Ectodermal cell (in vitro differentiated cells): ENCODE results near the gene RAPGEF1.

ENCODE experiments used
- H3K27ac ChIP-seq: 2 replicates; pipeline ENCODE4 v1.7.0; 2013; ENCODE audit warnings: mild to moderate bottlenecking, low read depth, low read length; ENCODE audit not compliant: insufficient read depth, poor library complexity, severe bottlenecking
- H3K27me3 ChIP-seq: 2 replicates; pipeline ENCODE4 v1.7.0; 2013; ENCODE audit warnings: mild to moderate bottlenecking, low read length; ENCODE audit not compliant: insufficient read depth, control insufficient read depth, poor library complexity, severe bottlenecking
- H3K36me3 ChIP-seq: one replicate; pipeline ENCODE4 v1.7.0; 2013; ENCODE audit warnings: low read length; ENCODE audit not compliant: control insufficient read depth, insufficient read depth
- H3K4me1 ChIP-seq: one replicate; pipeline ENCODE4 v1.7.0; 2013; ENCODE audit warnings: low read length; ENCODE audit not compliant: control insufficient read depth, insufficient read depth
- H3K4me3 ChIP-seq: 2 replicates; pipeline ENCODE4 v1.7.0; 2013; ENCODE audit warnings: low read depth, low read length, control low read depth; ENCODE audit not compliant: insufficient read depth
- H3K9me3 ChIP-seq: 2 replicates; pipeline ENCODE4 v1.7.0; 2013; ENCODE audit warnings: mild to moderate bottlenecking, low read length, moderate library complexity; ENCODE audit not compliant: control insufficient read depth
- WGBS, 2 experiments: methylation state at CpG; one replicate each; pipeline ENCODE4 v1.1.7; 2013; ENCODE audit warnings: missing lambda C conversion rate in 2 of 2; 5-methylcytosine and 5-hydroxymethylcytosine counted together

RAPGEF1 gene

GRCh38 chr9:131583337-131583645, 156.6 kb downstream of the RAPGEF1 start:
- H3K36me3 ChIP-seq = peaks cover 10% of the 10 kb centered on the region
- H3K27me3 ChIP-seq = no peaks in the 10 kb centered on the region
- H3K4me3 ChIP-seq = no peak overlapping the region
- H3K4me1 ChIP-seq = no peaks in the 10 kb centered on the region
- no peak overlapping the region for H3K27ac ChIP-seq
- WGBS, 2 experiments = 91 to 93% methylated on average over 5 of the region's 5 CpGs
- H3K9me3 ChIP-seq = no peaks in the 10 kb centered on the region

DNA sequence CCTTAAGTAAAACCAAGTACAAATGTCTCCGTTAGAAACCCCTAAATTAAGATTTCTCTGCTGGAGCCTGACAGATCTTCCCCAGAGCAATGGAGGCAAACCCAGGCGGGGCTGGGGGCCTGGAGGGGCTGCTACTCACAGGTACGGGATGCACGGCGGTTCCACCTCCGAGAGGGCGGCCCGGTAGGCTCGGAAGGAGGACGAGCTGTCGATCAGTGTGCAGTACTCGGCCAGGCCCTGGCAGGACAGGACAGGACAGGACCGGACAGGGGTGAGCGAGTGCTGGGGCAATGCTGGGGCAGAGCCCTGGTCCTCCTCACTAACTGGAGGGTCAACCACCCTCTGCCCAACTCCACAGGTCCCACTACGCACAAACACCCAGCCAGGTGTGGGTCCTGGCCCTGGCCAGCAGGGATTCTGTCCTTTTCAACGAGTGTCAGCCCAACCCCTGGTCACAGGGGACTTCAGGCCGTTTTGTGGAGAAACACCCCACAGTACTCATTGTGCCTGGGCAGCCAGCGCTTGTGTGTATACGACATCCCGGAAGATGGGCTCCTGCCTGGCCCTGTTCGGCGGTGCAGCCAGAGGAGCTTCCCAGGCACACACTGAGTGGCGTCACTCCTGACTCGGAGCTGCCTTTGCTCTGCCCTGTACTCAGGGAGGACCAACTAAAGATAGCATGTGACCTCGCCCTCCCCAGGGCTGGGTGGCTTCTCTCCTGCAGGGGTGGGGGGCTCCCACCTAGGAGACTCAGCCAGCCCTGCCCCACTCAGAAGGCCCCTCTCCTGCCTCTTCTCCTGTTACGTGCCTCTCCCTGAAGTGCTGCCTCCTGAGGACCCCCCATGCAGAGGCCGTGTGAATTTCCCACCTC, 157.2 kb downstream of the RAPGEF1 start:
- H3K9me3 ChIP-seq = no peaks in the 10 kb centered on the region
- no peaks in the 10 kb centered on the region for H3K27me3 ChIP-seq
- WGBS, 2 experiments = 95% methylated on average over 27 of the region's 27 CpGs

GRCh38 chr9:131582056-131582455, 157.8 kb downstream of the RAPGEF1 start:
- H3K27me3 ChIP-seq = no peaks in the 10 kb centered on the region
- H3K4me3 ChIP-seq = no peak overlapping the region
- H3K4me1 ChIP-seq = no peaks in the 10 kb centered on the region
- 95 to 97% methylated on average over 8 of the region's 10 CpGs for WGBS, 2 experiments
- peaks cover 10% of the 10 kb centered on the region for H3K36me3 ChIP-seq
- no peak overlapping the region for H3K27ac ChIP-seq
- H3K9me3 ChIP-seq = no peaks in the 10 kb centered on the region

More for the DNA sequence above, 157.2 kb downstream of the RAPGEF1 start:
- no peak overlapping the region for H3K4me3 ChIP-seq
- H3K27ac ChIP-seq = no peak overlapping the region
- H3K4me1 ChIP-seq = no peaks in the 10 kb centered on the region
- peaks cover 10% of the 10 kb centered on the region for H3K36me3 ChIP-seq

GRCh38 chr9:131580358-131580757, 159.5 kb downstream of the RAPGEF1 start:
- WGBS, 2 experiments = 96% methylated on average over 9 of the region's 9 CpGs
- Histone ChIP-seq H3K36me3 (peaks cover 10% of the 10 kb centered on the region), H3K27me3 (no peaks in the 10 kb centered on the region), H3K4me3 (no peak overlapping the region), H3K9me3 (no peaks in the 10 kb centered on the region), H3K4me1 (no peaks in the 10 kb centered on the region), H3K27ac (no peak overlapping the region)

- H3K27ac ChIP-seq = no peak overlapping the region
- 94 to 96% methylated on average over 8 of the region's 8 CpGs for WGBS, 2 experiments
- H3K36me3 ChIP-seq = peaks cover 9% of the 10 kb centered on the region
- H3K4me1 ChIP-seq = no peaks in the 10 kb centered on the region
- H3K4me3 ChIP-seq = no peak overlapping the region
- H3K27me3 ChIP-seq = no peaks in the 10 kb centered on the region
- no peaks in the 10 kb centered on the region for H3K9me3 ChIP-seq
Measured at GRCh38 chr9:131579789-131580211, 160.1 kb downstream of the RAPGEF1 start.

- Histone ChIP-seq H3K9me3 (no peaks in the 10 kb centered on the region), H3K4me1 (no peaks in the 10 kb centered on the region), H3K36me3 (peaks cover 3% of the 10 kb centered on the region), H3K27me3 (no peaks in the 10 kb centered on the region), H3K27ac (no peak overlapping the region), H3K4me3 (no peak overlapping the region)
- 90 to 91% methylated on average over 26 of the region's 26 CpGs for WGBS, 2 experiments
Measured at GRCh38 chr9:131578731-131579504, 161.0 kb downstream of the RAPGEF1 start.

- H3K36me3 ChIP-seq = no peaks in the 10 kb centered on the region
- WGBS, 2 experiments = 93 to 95% methylated on average over 13 of the region's 13 CpGs
- H3K9me3 ChIP-seq = no peaks in the 10 kb centered on the region
- no peak overlapping the region for H3K4me3 ChIP-seq
- H3K27me3 ChIP-seq = no peaks in the 10 kb centered on the region
- no peaks in the 10 kb centered on the region for H3K4me1 ChIP-seq
- no peak overlapping the region for H3K27ac ChIP-seq
Measured at GRCh38 chr9:131578021-131578420, 161.9 kb downstream of the RAPGEF1 start.

- Histone ChIP-seq H3K27ac (no peak overlapping the region), H3K27me3 (no peaks in the 10 kb centered on the region), H3K36me3 (no peaks in the 10 kb centered on the region), H3K4me1 (no peaks in the 10 kb centered on the region), H3K9me3 (no peaks in the 10 kb centered on the region), H3K4me3 (no peak overlapping the region)
- 93 to 95% methylated on average over 22 to 25 of the region's 25 CpGs for WGBS, 2 experiments
Measured at GRCh38 chr9:131577005-131578000, 162.6 kb downstream of the RAPGEF1 start.

- Histone ChIP-seq H3K9me3 (no peaks in the 10 kb centered on the region), H3K27ac (no peak overlapping the region), H3K4me1 (no peaks in the 10 kb centered on the region), H3K4me3 (no peak overlapping the region), H3K27me3 (no peaks in the 10 kb centered on the region), H3K36me3 (no peaks in the 10 kb centered on the region)
- WGBS, 2 experiments = 95% methylated on average over 23 of the region's 23 CpGs
Measured at GRCh38 chr9:131575946-131576853, 163.7 kb downstream of the RAPGEF1 start.
